NCI-H1436 (cell line): Measurements from ENCODE around the gene GTF2A2.

ENCODE experiments used
- DNase-seq: peaks from one replicate; lab custom pipeline; 2025; lab: John Stamatoyannopoulos, UW

The GTF2A2 gene

GRCh38 chr15:59605994-59606393 is 51.3 kb downstream of the GTF2A2 start:
- DNase-seq = no peak

- no peak for DNase-seq
Observed at GRCh38 chr15:59598461-59598860, 58.9 kb downstream of the GTF2A2 start.

- no peak for DNase-seq
Observed at GRCh38 chr15:59596640-59597039, 60.7 kb downstream of the GTF2A2 start.

GRCh38 chr15:59595434-59595915 is 61.8 kb downstream of the GTF2A2 start:
- no peak for DNase-seq

- no peak for DNase-seq
Observed at GRCh38 chr15:59594991-59595390, 62.3 kb downstream of the GTF2A2 start.

- DNase-seq = no peak
Observed at GRCh38 chr15:59594493-59594942, 62.8 kb downstream of the GTF2A2 start.

GRCh38 chr15:59591356-59591755 is 66.0 kb downstream of the GTF2A2 start:
- no peak for DNase-seq

GRCh38 chr15:59590027-59590426 is 67.3 kb downstream of the GTF2A2 start:
- no peak for DNase-seq
